B cell (primary cell): ENCODE measurements around the gene TMEM150A.

Experiments used
- EZH2 ChIP-seq: IDR thresholded peaks from 2 replicates; pipeline ENCODE4 v1.6.1; 2012; ENCODE audit warnings: borderline replicate concordance, low read depth, mild to moderate bottlenecking, moderate library complexity, low read length; ENCODE audit not compliant: insufficient read depth, poor library complexity, severe bottlenecking
- TF ChIP-seq, protein P1 (sequence below): fragments of 200-600 bp; IDR thresholded peaks from one replicate; pipeline ENCODE4 v1.8.0; 2022; ENCODE audit warnings: antibody characterized with exemption, mild to moderate bottlenecking

DNA sequence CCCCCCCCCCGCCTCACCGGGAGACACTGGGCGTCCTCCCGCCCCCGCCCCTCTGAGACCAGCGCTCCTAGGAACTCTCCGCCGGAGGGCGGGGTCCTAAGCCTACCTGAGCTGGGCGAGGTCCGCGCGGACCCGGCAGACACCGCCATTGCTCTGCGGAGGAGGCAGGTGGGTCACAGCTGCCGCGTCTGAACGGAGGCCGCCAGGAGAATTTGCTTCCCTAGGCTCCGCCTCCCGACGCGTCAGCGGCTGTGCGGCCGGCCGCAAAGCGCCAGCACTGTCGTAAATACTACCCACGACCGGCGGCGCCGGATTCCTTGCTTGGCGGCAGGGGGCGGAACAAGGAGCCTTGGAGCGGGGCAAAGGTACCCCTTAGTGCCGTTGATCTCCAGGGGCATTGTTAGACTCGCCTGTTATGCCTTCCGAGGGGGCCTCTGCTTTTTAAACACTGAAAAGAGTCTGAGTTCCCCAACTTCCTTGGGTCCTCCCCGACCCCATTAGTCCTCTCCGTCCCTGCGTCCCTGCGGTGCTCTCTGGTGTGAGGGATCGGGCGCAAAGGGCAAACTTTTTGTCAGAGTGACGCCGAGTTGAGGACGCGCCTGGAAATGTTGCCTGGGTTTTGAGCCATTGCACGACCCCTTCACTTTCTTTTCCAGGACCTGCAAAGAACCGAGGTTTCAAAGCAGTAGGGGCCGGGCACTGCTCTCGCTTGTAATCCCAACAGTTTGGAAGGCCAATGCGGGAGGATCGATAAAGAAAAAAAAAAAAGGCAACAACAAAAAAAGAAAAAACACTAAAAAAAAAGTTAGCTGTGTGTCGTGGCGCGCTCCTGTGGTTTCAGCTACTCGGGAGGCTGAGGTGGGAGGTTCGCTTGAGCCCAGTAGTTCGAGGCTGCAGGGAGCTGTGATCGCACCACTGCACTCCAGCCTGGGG, 41.0 kb downstream of the TMEM150A start, which contains the start of gene GGCX:
- TF ChIP-seq, protein P1, sequence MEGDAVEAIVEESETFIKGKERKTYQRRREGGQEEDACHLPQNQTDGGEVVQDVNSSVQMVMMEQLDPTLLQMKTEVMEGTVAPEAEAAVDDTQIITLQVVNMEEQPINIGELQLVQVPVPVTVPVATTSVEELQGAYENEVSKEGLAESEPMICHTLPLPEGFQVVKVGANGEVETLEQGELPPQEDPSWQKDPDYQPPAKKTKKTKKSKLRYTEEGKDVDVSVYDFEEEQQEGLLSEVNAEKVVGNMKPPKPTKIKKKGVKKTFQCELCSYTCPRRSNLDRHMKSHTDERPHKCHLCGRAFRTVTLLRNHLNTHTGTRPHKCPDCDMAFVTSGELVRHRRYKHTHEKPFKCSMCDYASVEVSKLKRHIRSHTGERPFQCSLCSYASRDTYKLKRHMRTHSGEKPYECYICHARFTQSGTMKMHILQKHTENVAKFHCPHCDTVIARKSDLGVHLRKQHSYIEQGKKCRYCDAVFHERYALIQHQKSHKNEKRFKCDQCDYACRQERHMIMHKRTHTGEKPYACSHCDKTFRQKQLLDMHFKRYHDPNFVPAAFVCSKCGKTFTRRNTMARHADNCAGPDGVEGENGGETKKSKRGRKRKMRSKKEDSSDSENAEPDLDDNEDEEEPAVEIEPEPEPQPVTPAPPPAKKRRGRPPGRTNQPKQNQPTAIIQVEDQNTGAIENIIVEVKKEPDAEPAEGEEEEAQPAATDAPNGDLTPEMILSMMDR: no peak
- TF ChIP-seq EZH2: no peak
